ENCODE results near the gene SHISAL2B. TPM values are rescaled to one million over a fixed set of nuclear protein-coding genes. Genes with fewer than 3 reads are reported as not detected.
"Not testable (repeated sequence)": the region's sequence is repeated elsewhere in the genome, so short reads cannot be mapped to it uniquely, and the experiment has no call there.

The SHISAL2B gene
- total and polyA plus RNA-seq, 9 donors = 1.5 TPM; not detected in 8

- Histone ChIP-seq H3K36me3 (no peaks in the 10 kb centered on the region), H3K27me3 (no peaks in the 10 kb centered on the region), H3K4me3 (no peak overlapping the region), H3K4me1 (ENCODE audit: insufficient read depth) (no peaks in the 10 kb centered on the region), H3K27ac (no peak overlapping the region), H3K9me3 (peaks cover 0 to 5% of the 10 kb centered on the region in 2 donors)
- TF ChIP-seq POLR2A (IDR thresholded peaks at IDR 0.05) (no peak), EP300 (IDR thresholded peaks at IDR 0.05) (no peak)
- TF ChIP-seq, protein P1, sequence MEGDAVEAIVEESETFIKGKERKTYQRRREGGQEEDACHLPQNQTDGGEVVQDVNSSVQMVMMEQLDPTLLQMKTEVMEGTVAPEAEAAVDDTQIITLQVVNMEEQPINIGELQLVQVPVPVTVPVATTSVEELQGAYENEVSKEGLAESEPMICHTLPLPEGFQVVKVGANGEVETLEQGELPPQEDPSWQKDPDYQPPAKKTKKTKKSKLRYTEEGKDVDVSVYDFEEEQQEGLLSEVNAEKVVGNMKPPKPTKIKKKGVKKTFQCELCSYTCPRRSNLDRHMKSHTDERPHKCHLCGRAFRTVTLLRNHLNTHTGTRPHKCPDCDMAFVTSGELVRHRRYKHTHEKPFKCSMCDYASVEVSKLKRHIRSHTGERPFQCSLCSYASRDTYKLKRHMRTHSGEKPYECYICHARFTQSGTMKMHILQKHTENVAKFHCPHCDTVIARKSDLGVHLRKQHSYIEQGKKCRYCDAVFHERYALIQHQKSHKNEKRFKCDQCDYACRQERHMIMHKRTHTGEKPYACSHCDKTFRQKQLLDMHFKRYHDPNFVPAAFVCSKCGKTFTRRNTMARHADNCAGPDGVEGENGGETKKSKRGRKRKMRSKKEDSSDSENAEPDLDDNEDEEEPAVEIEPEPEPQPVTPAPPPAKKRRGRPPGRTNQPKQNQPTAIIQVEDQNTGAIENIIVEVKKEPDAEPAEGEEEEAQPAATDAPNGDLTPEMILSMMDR (IDR thresholded peaks at IDR 0.05) = no peak
- intact Hi-C loops (cut with DNase I) = no loop called here
- WGBS, 3 donors = 77 to 89% (median 84%) methylated on average over 3 of the region's 3 CpGs
- DNase-seq = no peak
These were observed 1.3 kb upstream of the SHISAL2B start for GRCh38 chr5:64688965-64689364.

GRCh38 chr5:64690104-64690416 lies 243 bp upstream of the SHISAL2B start:
- WGBS, 3 donors = 2 to 3% (median 2%) methylated on average over 9 of the region's 9 CpGs
- H3K4me3 ChIP-seq = no peak overlapping the region
- peaks cover 0 to 5% of the 10 kb centered on the region in 2 donors for H3K9me3 ChIP-seq
- H3K27me3 ChIP-seq = no peaks in the 10 kb centered on the region
- DNase-seq = no peak
- H3K36me3 ChIP-seq = no peaks in the 10 kb centered on the region
- intact Hi-C loops (cut with DNase I) = no loop called here
- H3K27ac ChIP-seq = no peak overlapping the region
- H3K4me1 ChIP-seq (ENCODE audit: insufficient read depth) = no peaks in the 10 kb centered on the region
- TF ChIP-seq EP300 (IDR thresholded peaks at IDR 0.05) (no peak), POLR2A (IDR thresholded peaks at IDR 0.05) (no peak)
- TF ChIP-seq, protein P1 (IDR thresholded peaks at IDR 0.05) = no peak

DNA sequence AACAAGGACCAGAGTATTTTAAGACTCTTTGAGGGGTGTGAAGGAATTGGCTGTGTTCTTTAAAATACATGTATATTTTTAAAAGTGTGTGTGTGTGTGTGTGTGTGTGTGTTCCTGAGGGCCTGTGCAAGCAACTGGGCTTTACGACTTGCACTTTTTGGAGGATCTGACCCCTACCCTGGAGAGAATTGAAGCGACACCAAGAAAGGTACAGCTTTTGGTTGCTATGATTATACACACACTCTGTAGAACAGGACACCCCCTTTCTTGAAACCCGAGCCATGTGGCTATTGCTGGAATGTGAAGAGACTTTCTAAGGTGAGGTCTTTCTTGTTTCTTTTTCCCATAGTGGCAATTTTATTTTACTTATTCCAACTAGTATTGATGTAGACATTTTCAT lies 988 bp downstream of the SHISAL2B start:
- Histone ChIP-seq H3K4me3 (no peak overlapping the region), H3K4me1 (ENCODE audit: insufficient read depth) (no peaks in the 10 kb centered on the region), H3K27ac (no peak overlapping the region), H3K36me3 (no peaks in the 10 kb centered on the region), H3K9me3 (peaks cover 0 to 5% of the 10 kb centered on the region in 2 donors), H3K27me3 (no peaks in the 10 kb centered on the region)
- 52 to 59% (median 53%) methylated on average over 3 of the region's 3 CpGs for WGBS, 3 donors
- DNase-seq = no peak
- intact Hi-C loops (cut with DNase I) = no loop called here
- TF ChIP-seq EP300 (IDR thresholded peaks at IDR 0.05) = no peak
- TF ChIP-seq POLR2A (IDR thresholded peaks at IDR 0.05) = no peak
- TF ChIP-seq, protein P1 (IDR thresholded peaks at IDR 0.05) = no peak

GRCh38 chr5:64693636-64694035 lies 3.3 kb downstream of the SHISAL2B start:
- intact Hi-C loops (cut with DNase I) = no loop called here
- Histone ChIP-seq H3K36me3 (no peaks in the 10 kb centered on the region), H3K4me1 (ENCODE audit: insufficient read depth) (no peaks in the 10 kb centered on the region), H3K27ac (no peak overlapping the region), H3K4me3 (no peak overlapping the region), H3K27me3 (no peaks in the 10 kb centered on the region), H3K9me3 (peaks cover 0 to 5% of the 10 kb centered on the region in 2 donors)
- 68 to 78% (median 70%) methylated on average over 2 of the region's 2 CpGs for WGBS, 3 donors
- TF ChIP-seq, protein P1 (IDR thresholded peaks at IDR 0.05) = no peak
- no peak for TF ChIP-seq POLR2A (IDR thresholded peaks at IDR 0.05)
- TF ChIP-seq EP300 (IDR thresholded peaks at IDR 0.05) = no peak
- no peak for DNase-seq

DNA sequence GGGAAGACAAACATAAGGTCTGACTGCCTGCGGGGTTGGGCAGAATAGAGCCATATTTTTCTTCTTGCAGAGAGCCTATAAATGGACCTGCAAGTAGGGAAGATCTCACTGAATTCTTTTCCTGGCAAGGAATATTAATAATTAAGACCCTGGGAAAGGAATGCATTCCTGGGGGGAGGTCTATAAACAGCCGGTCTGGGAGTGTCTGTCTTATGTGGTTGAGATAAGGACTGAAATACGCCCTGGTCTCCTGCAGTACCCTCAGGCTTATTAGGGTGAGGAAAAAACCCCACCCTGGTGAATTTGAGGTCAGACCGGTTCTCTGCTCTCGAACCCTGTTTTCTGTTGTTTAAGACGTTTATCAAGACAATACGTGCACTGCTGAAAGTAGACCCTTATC lies 6.1 kb downstream of the SHISAL2B start:
- WGBS, 3 donors = 75 to 87% (median 78%) methylated on average over 7 of the region's 7 CpGs
- intact Hi-C loops (cut with DNase I); H3K4me3 ChIP-seq; H3K36me3 ChIP-seq; H3K27me3 ChIP-seq; H3K4me1 ChIP-seq (ENCODE audit: insufficient read depth); H3K9me3 ChIP-seq; DNase-seq; H3K27ac ChIP-seq: not testable (repeated sequence)

All from ovary (tissue), 9 donors.